Ishikawa (cell line): ENCODE data around the gene GIPC1.

Experiments used
- CEBPB ChIP-seq: IDR thresholded peaks from 2 replicates; pipeline ENCODE4 v1.6.1; 2012
- CREB1 ChIP-seq: IDR thresholded peaks from 2 replicates; pipeline ENCODE4 v1.6.1; 2012; ENCODE audit warnings: low read depth
- EGR1 ChIP-seq: IDR thresholded peaks from 2 replicates; pipeline ENCODE4 v1.6.1; 2012
- EP300 ChIP-seq: IDR thresholded peaks from 2 replicates; pipeline ENCODE4 v1.6.1; 2012; ENCODE audit warnings: borderline replicate concordance
- FOXM1 ChIP-seq: IDR thresholded peaks from 2 replicates; pipeline ENCODE4 v1.6.1; 2012; ENCODE audit warnings: low read depth, borderline replicate concordance
- MAX ChIP-seq: IDR thresholded peaks from 2 replicates; pipeline ENCODE4 v1.6.1; 2012
- NFIC ChIP-seq: IDR thresholded peaks from 2 replicates; pipeline ENCODE4 v1.6.1; 2012
- RAD21 ChIP-seq: IDR thresholded peaks from 2 replicates; pipeline ENCODE4 v1.6.1; 2012; ENCODE audit warnings: low read depth
- TAF1 ChIP-seq: IDR thresholded peaks from 2 replicates; pipeline ENCODE4 v1.6.1; 2012; ENCODE audit warnings: low read depth, mild to moderate bottlenecking
- TCF12 ChIP-seq: IDR thresholded peaks from 2 replicates; pipeline ENCODE4 v1.6.1; 2012; ENCODE audit warnings: low read depth
- TEAD4 ChIP-seq: IDR thresholded peaks from 2 replicates; pipeline ENCODE4 v1.6.1; 2012
- YY1 ChIP-seq: IDR thresholded peaks from 2 replicates; pipeline ENCODE4 v1.6.1; 2012; ENCODE audit warnings: low read depth
- ZBTB7A ChIP-seq: IDR thresholded peaks from 2 replicates; pipeline ENCODE4 v1.6.1; 2012; ENCODE audit warnings: low read depth
- TF ChIP-seq, protein P1 (sequence below): IDR thresholded peaks from 2 replicates; pipeline ENCODE4 v1.6.1; 2012; ENCODE audit warnings: low read depth, mild to moderate bottlenecking
- TF ChIP-seq, protein P2 (sequence below): IDR thresholded peaks from 2 replicates; pipeline ENCODE4 v1.6.1; 2012

GIPC1 gene

DNA sequence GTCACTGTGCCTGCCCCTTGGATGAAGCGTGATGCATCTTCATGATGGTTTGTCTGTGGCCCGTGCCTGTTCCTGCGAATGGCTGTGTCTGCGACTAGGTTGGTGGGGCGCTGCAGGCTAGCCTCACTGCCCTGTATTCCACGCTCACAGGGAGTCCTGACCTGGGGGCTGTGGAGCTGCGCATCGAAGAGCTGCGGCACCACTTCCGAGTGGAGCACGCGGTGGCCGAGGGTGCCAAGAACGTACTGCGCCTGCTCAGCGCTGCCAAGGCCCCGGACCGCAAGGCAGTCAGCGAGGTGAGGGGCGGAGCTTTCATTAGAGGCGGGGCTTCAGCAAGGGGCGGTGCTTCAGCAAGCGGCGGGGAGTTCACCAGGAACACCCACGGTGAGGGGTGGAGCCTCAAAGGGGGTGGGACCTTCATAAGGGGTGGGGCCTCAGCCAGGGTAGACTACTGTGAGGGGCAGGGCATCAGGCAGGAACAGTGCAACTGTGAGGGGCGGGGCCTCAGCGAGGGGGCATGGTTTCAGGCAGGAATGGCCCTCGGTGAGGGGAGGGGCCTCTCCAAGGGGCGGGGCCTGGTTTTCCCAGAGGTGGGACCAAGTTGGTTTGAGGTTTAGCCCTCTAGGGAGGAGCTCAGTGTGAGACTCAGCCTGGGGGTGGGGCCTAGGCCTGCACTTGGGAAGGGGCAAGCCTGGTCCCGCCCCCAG, 45.6 kb downstream of the GIPC1 start:
- TF ChIP-seq TAF1 (no peak), EGR1 (no peak), MAX (no peak), TEAD4 (no peak), EP300 (no peak)

DNA sequence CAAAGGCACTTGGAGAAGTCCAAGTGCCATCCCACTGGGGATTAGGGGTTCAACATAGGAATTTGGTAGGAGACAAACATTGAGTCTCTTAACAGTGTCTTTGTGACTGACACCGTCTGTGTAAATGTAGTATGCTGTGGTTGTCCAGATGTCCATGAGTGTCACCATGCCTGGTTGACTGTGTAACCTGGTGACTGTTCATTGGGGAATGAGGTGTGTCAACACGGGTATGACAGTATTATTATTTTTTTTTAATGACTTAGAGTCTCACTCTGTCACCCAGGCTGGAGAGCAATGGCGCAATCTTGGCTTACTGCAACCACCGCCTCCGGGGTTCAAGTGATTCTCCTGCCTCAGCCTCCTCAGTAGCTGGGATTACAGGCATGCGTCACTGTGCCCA, 46.6 kb downstream of the GIPC1 start:
- TF ChIP-seq TEAD4 = no peak
- TF ChIP-seq YY1 = no peak

DNA sequence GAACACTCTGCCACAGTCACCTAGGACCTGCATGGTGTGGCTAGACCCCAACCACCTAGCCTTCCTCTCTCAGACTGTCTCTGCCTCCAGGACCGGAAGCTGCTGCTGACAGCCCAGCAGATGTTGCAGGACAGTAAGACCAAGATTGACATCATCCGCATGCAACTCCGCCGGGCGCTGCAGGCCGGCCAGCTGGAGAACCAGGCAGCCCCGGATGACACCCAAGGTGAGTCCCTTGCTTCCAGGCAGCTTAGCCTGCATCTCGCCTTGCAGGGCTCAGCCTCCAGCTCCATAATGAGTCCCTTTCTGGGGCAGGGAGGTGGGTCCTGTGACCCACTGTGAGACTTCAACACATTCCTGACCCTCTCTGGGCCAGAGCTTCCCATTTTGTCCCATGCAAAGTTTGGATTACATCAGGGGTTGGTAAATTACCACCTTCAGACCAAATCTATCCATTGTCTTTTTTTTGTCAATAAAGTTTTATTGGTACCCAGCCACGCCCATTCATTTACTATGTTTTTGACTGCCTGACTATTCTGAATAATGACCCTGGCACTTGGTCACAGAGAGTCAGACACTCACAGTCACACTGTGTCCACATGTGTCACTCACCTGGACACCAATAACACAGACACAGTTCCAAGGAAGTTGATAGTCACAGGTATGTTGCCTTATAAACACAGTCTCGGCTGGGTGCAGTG, 49.4 kb downstream of the GIPC1 start:
- TF ChIP-seq TEAD4 (no peak), RAD21 (no peak), EP300 (no peak), NFIC (no peak), TAF1 (no peak), CREB1 (no peak), TCF12 (no peak), YY1 (no peak), EGR1 (no peak)
- TF ChIP-seq, protein P1, sequence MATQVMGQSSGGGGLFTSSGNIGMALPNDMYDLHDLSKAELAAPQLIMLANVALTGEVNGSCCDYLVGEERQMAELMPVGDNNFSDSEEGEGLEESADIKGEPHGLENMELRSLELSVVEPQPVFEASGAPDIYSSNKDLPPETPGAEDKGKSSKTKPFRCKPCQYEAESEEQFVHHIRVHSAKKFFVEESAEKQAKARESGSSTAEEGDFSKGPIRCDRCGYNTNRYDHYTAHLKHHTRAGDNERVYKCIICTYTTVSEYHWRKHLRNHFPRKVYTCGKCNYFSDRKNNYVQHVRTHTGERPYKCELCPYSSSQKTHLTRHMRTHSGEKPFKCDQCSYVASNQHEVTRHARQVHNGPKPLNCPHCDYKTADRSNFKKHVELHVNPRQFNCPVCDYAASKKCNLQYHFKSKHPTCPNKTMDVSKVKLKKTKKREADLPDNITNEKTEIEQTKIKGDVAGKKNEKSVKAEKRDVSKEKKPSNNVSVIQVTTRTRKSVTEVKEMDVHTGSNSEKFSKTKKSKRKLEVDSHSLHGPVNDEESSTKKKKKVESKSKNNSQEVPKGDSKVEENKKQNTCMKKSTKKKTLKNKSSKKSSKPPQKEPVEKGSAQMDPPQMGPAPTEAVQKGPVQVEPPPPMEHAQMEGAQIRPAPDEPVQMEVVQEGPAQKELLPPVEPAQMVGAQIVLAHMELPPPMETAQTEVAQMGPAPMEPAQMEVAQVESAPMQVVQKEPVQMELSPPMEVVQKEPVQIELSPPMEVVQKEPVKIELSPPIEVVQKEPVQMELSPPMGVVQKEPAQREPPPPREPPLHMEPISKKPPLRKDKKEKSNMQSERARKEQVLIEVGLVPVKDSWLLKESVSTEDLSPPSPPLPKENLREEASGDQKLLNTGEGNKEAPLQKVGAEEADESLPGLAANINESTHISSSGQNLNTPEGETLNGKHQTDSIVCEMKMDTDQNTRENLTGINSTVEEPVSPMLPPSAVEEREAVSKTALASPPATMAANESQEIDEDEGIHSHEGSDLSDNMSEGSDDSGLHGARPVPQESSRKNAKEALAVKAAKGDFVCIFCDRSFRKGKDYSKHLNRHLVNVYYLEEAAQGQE = no peak
- TF ChIP-seq, protein P2, sequence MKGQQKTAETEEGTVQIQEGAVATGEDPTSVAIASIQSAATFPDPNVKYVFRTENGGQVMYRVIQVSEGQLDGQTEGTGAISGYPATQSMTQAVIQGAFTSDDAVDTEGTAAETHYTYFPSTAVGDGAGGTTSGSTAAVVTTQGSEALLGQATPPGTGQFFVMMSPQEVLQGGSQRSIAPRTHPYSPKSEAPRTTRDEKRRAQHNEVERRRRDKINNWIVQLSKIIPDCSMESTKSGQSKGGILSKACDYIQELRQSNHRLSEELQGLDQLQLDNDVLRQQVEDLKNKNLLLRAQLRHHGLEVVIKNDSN = no peak

- TF ChIP-seq EP300 (no peak), NFIC (no peak), TCF12 (no peak), YY1 (no peak), MAX (no peak), TEAD4 (no peak), ZBTB7A (no peak), RAD21 (no peak)
- TF ChIP-seq, protein P2 = no peak
Observed at GRCh38 chr19:14443632-14444216, 52.2 kb downstream of the GIPC1 start.

DNA sequence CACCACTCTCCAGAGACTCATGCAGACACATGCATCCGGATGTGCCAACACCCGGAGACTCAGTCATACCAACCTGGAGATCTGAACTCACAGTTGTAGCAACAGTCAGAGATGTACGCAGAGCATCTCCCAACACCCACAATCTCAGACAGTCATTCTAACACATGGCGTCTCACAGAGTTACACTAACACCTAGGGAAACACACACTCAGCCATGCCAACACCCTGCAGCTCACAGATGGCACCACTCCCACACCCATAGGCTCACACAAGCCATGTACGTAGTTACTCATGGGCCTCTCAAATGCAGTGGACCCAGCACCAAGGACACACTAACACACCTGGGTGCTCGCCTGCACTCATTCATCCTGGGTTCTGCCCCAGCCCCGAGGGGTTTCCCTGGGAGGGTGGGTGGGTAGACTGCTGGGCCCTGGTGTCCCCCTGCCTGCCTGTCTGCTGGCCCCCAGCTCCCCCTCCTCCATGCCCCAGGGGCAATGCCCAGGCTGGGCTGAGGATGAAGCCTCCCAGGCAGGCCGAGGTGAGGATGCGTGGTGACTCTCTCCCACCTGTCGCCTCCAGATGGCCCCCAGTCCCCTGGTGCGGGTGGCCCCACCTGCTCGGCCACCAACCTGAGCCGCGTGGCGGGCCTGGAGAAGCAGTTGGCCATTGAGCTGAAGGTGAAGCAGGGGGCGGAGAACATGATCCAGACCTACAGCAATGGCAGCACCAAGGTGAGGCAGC, 52.9 kb downstream of the GIPC1 start:
- TF ChIP-seq ZBTB7A = no peak
- TF ChIP-seq MAX = no peak
- TF ChIP-seq TAF1 = no peak
- no peak for TF ChIP-seq YY1
- no peak for TF ChIP-seq RAD21
- TF ChIP-seq, protein P2 = no peak
- no peak for TF ChIP-seq TCF12
- no peak for TF ChIP-seq EP300
- TF ChIP-seq CREB1 = no peak
- no peak for TF ChIP-seq CEBPB
- no peak for TF ChIP-seq FOXM1
- TF ChIP-seq NFIC = no peak
- TF ChIP-seq, protein P1 = no peak
- TF ChIP-seq EGR1 = no peak
- TF ChIP-seq TEAD4 = no peak
